Lung (tissue), 12 donors: Measurements from ENCODE around the gene ANXA7. TPM values are rescaled to one million over a fixed set of nuclear protein-coding genes. Genes with fewer than 3 reads are reported as not detected.

Experiments used
- ATAC-seq: fragments of 200-7000 bp; cut with Tn5 transposase; one replicate; pipeline ENCODE4 v1.9.1; 2020; ENCODE audit warnings: moderate number of reproducible peaks; ENCODE audit not compliant: insufficient read depth, low FRiP score
- DNase-seq, 3 donors: peaks; one replicate each; pipeline ENCODE4 v3.0.0-alpha.2; 2013 to 2017
- H3K27ac ChIP-seq, 2 donors: one replicate each; pipeline ENCODE4 v1.5.1; 2013; ENCODE audit warnings: mild to moderate bottlenecking in 2 of 2, moderate library complexity in 2 of 2, control low read depth in 1 of 2, inconsistent platforms in 1 of 2, low read depth in 1 of 2, low read length in 1 of 2
- H3K27me3 ChIP-seq, 3 donors: one replicate each; pipeline ENCODE4 v1.5.1; 2013; ENCODE audit warnings: low read length in 2 of 3; ENCODE audit not compliant: control insufficient read depth in 3 of 3, insufficient read depth in 3 of 3
- H3K36me3 ChIP-seq, 4 donors: one replicate each; pipeline ENCODE4 v1.5.1; 2013; ENCODE audit warnings: low read length in 4 of 4, mild to moderate bottlenecking in 1 of 4, moderate library complexity in 1 of 4; ENCODE audit not compliant: control insufficient read depth in 4 of 4, insufficient read depth in 4 of 4
- H3K4me1 ChIP-seq, 5 donors: one replicate each; pipeline ENCODE4 v1.5.1; 2013; ENCODE audit warnings: low read length in 5 of 5, mild to moderate bottlenecking in 2 of 5, moderate library complexity in 1 of 5; ENCODE audit not compliant: control insufficient read depth in 5 of 5, insufficient read depth in 5 of 5
- H3K4me3 ChIP-seq: one replicate; pipeline ENCODE4 v1.5.1; 2013; ENCODE audit warnings: mild to moderate bottlenecking, control low read depth, moderate library complexity
- H3K9ac ChIP-seq, 2 donors: one replicate each; pipeline ENCODE4 v1.5.1; 2013; ENCODE audit warnings: low read length in 2 of 2, control low read depth in 1 of 2; ENCODE audit not compliant: insufficient read depth in 1 of 2
- H3K9me3 ChIP-seq, 4 donors: one replicate each; pipeline ENCODE4 v1.5.1; 2013; ENCODE audit warnings: low read length in 3 of 4, mild to moderate bottlenecking in 1 of 4, moderate library complexity in 1 of 4; ENCODE audit not compliant: control insufficient read depth in 4 of 4, insufficient read depth in 3 of 4
- WGBS, 2 donors: extraction: QIAGEN DNeasy Blood & Tissue Kit; methylation state at CpG; one replicate each; pipeline ENCODE4 v1.1.7; 2013; 5-methylcytosine and 5-hydroxymethylcytosine counted together
- polyA plus RNA-seq, 2 donors: library from polyadenylated mRNA; stranded (reverse); fragments of 200-250 nt; gene quantifications; one replicate each; pipeline ENCODE4 v1.2.1, GENCODE V29; 2013
- total RNA-seq, 2 donors: library from RNA; depleted of rRNA in 1 of 2; stranded (reverse); fragments of >200 nt in 1 of 2; gene quantifications; one replicate each; pipeline ENCODE4 v1.2.1, GENCODE V29; 2014 to 2021
- TF ChIP-seq, protein P1 (sequence below): IDR thresholded peaks from 2 replicates; pipeline ENCODE4 v1.5.1; 2012; ENCODE audit warnings: mild to moderate bottlenecking; ENCODE audit errors: control extremely low read depth, extremely low read depth
- donor health status: control.
- donor health status: control.
- donor health status: Bipolar disorder and iron deficiency.
- donor health status: healthy.
- donor health status: DM: yes; HTN: yes; CAD: no.

Gene ANXA7
- total and polyA plus RNA-seq, 4 donors: 59.3 to 134 (median 99.0) TPM

DNA sequence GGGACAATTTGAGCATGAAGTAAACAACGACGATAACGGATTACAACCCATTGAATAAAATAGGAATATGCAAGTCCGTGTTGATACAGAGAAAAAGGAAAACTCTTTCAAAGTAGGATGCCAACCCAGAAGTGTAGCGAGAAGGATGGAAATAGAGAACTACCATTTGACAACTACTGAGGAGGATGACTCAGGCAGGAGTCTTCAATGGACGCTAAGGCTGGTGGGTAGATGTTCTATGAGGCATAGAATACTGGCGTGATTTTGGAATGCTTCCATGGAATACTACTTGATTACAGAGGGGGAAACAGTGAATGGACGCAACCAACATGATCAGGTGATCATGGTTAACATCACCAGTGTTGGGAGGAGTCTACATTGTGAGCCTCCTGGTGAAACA is 54.4 kb downstream of the ANXA7 start:
- ATAC-seq: no peak

DNA sequence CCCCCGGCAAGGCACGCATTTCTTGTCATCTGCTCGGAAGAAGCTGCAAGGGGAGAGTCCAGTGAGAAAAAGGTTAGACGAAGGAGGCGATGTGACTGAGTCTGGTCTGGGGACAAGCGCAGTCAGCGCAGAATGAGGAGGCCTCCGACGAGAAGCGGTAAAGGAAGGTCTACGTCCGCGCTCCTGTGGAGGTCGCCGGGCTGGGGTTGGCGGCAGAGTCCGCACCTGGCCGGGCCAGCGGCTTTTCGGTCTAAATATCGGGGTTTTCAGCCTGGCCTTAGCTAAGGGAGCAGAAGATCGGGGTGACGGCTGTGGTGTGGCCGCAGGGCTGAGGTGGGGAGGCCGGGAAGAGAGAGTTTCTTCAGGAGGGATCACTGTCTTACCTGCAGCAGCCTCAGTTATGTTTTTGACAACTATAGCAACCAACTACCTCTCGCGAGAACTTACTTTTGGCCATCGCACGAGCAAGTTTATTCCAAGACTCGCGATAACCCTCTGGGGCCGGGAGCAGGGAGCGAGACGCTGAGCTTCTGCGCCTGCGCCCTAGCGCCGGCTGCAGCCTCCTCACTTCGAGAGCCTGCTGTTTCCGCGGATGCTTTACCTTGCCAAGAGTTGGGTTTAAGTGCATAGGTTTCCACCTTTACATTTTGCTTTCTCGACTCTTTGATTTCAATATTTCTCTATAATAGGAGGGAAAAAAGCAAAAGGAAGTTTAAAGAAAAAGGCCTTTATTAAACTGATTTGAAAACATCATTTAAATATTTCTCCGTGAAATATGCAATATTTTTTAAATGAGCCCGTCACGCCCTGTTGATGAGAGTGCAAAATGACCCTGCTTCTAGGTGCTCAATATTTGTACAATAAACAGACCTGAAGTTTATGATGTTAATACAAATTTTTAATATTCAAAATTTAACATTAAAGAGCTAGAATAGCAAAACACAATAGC is 55.3 kb downstream of the ANXA7 start, which contains the start of gene CFAP70:
Gene CFAP70, minus strand, starts transcription at position 534 of the 949 bp plus-strand sequence. CDS start 4,068 bp downstream, outside the sequence.
- peaks cover 0 to 14% (median 5%) of the 10 kb centered on the region in 5 donors for H3K4me1 ChIP-seq
- TF ChIP-seq, protein P1, sequence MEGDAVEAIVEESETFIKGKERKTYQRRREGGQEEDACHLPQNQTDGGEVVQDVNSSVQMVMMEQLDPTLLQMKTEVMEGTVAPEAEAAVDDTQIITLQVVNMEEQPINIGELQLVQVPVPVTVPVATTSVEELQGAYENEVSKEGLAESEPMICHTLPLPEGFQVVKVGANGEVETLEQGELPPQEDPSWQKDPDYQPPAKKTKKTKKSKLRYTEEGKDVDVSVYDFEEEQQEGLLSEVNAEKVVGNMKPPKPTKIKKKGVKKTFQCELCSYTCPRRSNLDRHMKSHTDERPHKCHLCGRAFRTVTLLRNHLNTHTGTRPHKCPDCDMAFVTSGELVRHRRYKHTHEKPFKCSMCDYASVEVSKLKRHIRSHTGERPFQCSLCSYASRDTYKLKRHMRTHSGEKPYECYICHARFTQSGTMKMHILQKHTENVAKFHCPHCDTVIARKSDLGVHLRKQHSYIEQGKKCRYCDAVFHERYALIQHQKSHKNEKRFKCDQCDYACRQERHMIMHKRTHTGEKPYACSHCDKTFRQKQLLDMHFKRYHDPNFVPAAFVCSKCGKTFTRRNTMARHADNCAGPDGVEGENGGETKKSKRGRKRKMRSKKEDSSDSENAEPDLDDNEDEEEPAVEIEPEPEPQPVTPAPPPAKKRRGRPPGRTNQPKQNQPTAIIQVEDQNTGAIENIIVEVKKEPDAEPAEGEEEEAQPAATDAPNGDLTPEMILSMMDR: no peak
- H3K9me3 ChIP-seq: no peaks in the 10 kb centered on the region
- H3K4me3 ChIP-seq: peak within 1 kb of the TSS; percentile 84
- peak within 1 kb of the TSS; percentile 87 to 97 for H3K9ac ChIP-seq
- 1% methylated on average over 45 of the region's 45 CpGs for WGBS, 2 donors
- DNase-seq: peak; percentile 96 to 99 (median 98)
- H3K27ac ChIP-seq: peak within 1 kb of the TSS; percentile 40 to 86
- H3K36me3 ChIP-seq: no peaks in the 10 kb centered on the region
- ATAC-seq: peak; percentile 97
- no peaks in the 10 kb centered on the region for H3K27me3 ChIP-seq

More for the DNA sequence above, 54.4 kb downstream of the ANXA7 start:
- TF ChIP-seq, protein P1: no peak
- no peak overlapping the region for H3K4me3 ChIP-seq
- no peaks in the 10 kb centered on the region for H3K36me3 ChIP-seq
- H3K27me3 ChIP-seq: no peaks in the 10 kb centered on the region
- WGBS, 2 donors: 81 to 86% methylated on average over 8 of the region's 8 CpGs
- peaks cover 0 to 14% (median 5%) of the 10 kb centered on the region in 5 donors for H3K4me1 ChIP-seq
- no peak overlapping the region for H3K9ac ChIP-seq
- H3K9me3 ChIP-seq: no peaks in the 10 kb centered on the region
- DNase-seq: no peak
- H3K27ac ChIP-seq: no peak overlapping the region

DNA sequence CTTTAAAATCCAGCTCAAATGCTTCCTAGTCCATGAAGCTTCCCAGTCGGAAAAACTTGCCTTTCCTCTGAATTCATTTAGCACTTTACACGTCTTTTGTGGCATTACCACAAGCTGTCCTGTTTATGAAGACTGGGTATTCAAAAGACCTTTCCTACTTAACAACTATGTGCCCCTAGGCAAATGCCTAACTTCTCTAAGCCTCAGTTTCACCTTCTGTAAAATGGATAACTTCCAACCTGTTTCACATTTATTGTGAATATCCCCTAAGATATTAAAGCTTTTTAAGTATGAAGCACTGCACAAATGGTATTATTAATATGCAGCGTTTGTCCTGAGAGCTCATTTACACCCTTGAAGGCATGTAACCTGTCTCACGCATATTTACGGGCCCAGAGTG is 56.0 kb downstream of the ANXA7 start:
- H3K27ac ChIP-seq: no peak overlapping the region
- H3K9ac ChIP-seq: peak overlapping the region; percentile 87 to 97
- H3K9me3 ChIP-seq: no peaks in the 10 kb centered on the region
- 37 to 46% methylated on average over 5 of the region's 5 CpGs for WGBS, 2 donors
- H3K4me3 ChIP-seq: peak overlapping the region; percentile 84
- peaks cover 0 to 14% (median 5%) of the 10 kb centered on the region in 5 donors for H3K4me1 ChIP-seq
- peak in 1 of 3 donors; percentile 14 for DNase-seq
- H3K27me3 ChIP-seq: no peaks in the 10 kb centered on the region
- TF ChIP-seq, protein P1: no peak
- ATAC-seq: no peak
- H3K36me3 ChIP-seq: no peaks in the 10 kb centered on the region
